Measurements from ENCODE around the gene RPL29.
"Not testable (repeated sequence)": the region's sequence is repeated elsewhere in the genome, so short reads cannot be mapped to it uniquely, and the experiment has no call there.

Gene RPL29

GRCh38 chr3:51992017-51992682 is 3.5 kb downstream of the RPL29 start:
- TF ChIP-seq CTCF (IDR thresholded peaks at IDR 0.05; ENCODE audit: borderline replicate concordance, control extremely low read depth, extremely low read depth, insufficient read depth, missing control alignments), result no peak
- in situ Hi-C loops (cut with MboI; ENCODE audit: low sequenced_read_pairs, unreplicated experiment), result no loop called here
- DNase-seq (ENCODE audit: low spot score), result no peak

GRCh38 chr3:51990501-51990971 is 5.2 kb downstream of the RPL29 start:
- in situ Hi-C loops (cut with MboI; ENCODE audit: low sequenced_read_pairs, unreplicated experiment); DNase-seq (ENCODE audit: low spot score): not testable (repeated sequence)

- in situ Hi-C loops (cut with MboI; ENCODE audit: low sequenced_read_pairs, unreplicated experiment), result no loop called here
- no peak for TF ChIP-seq CTCF (IDR thresholded peaks at IDR 0.05; ENCODE audit: borderline replicate concordance, control extremely low read depth, extremely low read depth, insufficient read depth, missing control alignments)
- no peak for DNase-seq (ENCODE audit: low spot score)
Measured at GRCh38 chr3:51988286-51989146, 7.2 kb downstream of the RPL29 start.

- TF ChIP-seq CTCF (IDR thresholded peaks at IDR 0.05; ENCODE audit: borderline replicate concordance, control extremely low read depth, extremely low read depth, insufficient read depth, missing control alignments), result no peak
- in situ Hi-C loops (cut with MboI; ENCODE audit: low sequenced_read_pairs, unreplicated experiment), result no loop called here
- DNase-seq (ENCODE audit: low spot score), result no peak
Measured at GRCh38 chr3:51987568-51987967, 8.1 kb downstream of the RPL29 start.

GRCh38 chr3:51986010-51986947 is 9.4 kb downstream of the RPL29 start:
- DNase-seq (ENCODE audit: low spot score), result no peak
- no peak for TF ChIP-seq CTCF (IDR thresholded peaks at IDR 0.05; ENCODE audit: borderline replicate concordance, control extremely low read depth, extremely low read depth, insufficient read depth, missing control alignments)
- in situ Hi-C loops (cut with MboI; ENCODE audit: low sequenced_read_pairs, unreplicated experiment), result no loop called here

- no peak for TF ChIP-seq CTCF (IDR thresholded peaks at IDR 0.05; ENCODE audit: borderline replicate concordance, control extremely low read depth, extremely low read depth, insufficient read depth, missing control alignments)
- in situ Hi-C loops (cut with MboI; ENCODE audit: low sequenced_read_pairs, unreplicated experiment), result no loop called here
- no peak for DNase-seq (ENCODE audit: low spot score)
Measured at GRCh38 chr3:51985063-51985462, 10.6 kb downstream of the RPL29 start.

All from GM13976 (cell line).